ENCODE results near the gene CCDC185. TPM values are rescaled to one million over a fixed set of nuclear protein-coding genes. Genes with fewer than 3 reads are reported as not detected.
"Not testable (repeated sequence)": the region's sequence is repeated elsewhere in the genome, so short reads cannot be mapped to it uniquely, and the experiment has no call there.

Gene CCDC185
- total RNA-seq, 1 donor from 2014 or later = not detected

DNA sequence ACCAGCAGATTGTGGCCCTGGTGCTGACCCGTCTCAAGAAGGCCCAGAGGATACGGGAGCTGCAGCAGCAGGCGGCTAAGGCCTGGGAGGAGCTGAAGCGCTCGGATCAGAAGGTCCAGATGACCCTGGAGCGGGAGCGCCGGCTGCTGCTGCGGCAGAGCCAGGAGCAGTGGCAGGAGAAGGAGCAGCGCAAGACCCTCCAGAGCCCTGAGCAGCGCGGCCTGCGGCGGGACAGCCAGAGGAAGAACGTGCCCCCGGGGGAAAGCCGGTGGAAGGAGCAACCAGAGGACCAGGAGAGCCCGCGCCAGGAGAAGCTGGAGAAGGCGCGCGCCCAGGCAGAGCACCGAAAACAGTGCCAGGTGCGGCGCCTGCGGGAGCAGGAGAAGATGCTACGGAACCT is 1.0 kb downstream of the CCDC185 start:
- no peak for DNase-seq (ENCODE audit: low read depth in 2 of 2)

DNA sequence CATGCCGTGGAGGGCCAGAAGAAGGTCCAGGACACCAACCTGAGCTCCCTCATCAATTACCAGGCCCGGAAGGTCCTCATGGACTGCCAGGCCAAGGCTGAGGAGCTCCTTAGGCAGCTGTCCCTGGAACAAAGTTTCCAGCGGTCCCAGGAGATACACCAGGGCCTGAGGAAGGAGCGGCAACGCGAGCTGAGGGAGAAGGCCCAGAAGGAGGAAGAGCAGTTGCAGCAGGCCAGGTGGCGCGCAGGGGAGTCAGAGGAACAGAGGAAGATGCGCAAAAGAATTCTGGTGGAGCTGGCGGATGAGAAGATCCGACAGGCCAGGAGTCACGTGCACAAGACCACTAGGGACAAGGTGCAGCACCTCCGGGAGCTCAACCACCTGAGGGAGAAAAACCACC is 1.5 kb downstream of the CCDC185 start:
- no peak for DNase-seq (ENCODE audit: low read depth in 2 of 2)

DNA sequence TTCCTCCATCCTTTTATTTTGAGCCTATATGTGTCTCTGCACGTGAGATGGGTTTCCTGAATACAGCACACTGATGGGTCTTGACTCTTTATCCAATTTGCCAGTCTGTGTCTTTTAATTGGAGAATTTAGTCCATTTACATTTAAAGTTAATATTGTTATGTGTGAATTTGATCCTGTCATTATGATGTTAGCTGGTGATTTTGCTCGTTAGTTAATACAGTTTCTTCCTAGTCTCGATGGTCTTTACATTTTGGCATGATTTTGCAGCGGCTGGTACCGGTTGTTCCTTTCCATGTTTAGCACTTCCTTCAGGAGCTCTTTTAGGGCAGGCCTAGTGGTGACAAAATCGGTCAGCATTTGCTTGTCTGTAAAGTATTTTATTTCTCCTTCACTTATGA is 6.2 kb downstream of the CCDC185 start:
- not testable (repeated sequence) for DNase-seq (ENCODE audit: low read depth in 2 of 2)

DNA sequence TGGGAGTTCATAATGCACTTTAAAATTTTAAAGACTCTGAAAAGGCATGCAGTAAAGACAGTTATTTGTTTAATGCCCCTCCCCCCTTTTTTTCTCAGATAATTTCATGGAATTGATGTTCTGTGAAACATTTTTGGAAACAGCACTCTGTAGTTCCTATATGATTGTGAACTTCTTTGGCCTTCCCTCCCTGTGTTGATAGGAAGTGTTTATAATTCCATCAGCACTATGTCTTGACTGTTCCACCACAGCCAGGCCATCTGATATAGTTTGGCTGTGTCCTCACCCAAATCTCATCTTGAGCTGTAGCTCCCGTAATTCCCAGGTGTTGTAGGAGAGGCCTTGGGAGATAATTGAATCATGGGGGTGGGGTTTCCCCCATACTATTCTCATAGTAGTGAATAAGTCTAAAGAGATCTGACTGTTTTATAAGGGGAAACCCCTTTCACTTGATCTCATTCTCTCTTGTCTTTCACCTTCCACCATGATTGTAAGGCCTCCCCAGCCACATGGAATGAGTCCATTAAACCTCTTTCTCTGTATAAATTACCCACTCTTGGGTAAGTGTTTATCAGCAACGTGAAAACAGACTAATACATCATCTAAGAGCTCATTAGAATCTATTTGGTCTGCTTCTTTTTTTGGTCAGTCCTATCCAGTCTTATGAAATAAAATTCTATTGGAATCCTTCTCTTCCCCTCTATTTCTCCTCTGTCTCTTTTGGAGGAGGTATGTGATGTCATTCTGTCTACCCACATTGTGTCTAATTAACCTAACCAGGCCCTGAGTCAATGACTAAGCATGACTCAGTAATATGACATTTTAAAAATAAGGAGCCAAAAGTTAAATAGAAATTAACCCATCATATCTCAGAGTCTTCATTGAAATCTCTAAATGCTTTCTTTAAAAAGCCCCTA is 8.9 kb downstream of the CCDC185 start:
- no peak for DNase-seq (ENCODE audit: low read depth in 2 of 2)

DNA sequence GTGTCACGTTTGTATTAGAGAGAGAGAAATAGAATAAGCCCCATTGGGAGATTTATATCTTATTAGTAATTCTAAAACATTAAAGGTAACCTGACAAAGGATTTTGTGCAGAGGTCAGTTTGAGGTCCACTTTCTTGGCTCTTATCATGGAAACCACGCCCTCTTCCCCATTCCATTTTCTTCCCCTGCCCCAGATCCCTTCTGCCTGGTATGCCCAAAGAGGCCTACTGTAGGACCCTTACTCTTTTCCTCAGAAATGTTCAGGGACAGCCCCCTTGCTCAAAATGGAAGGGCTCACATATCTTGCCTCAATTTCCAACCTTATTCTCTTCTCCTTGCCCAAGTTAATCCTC is 9.6 kb downstream of the CCDC185 start:
- no peak for DNase-seq (ENCODE audit: low read depth in 2 of 2)

DNA sequence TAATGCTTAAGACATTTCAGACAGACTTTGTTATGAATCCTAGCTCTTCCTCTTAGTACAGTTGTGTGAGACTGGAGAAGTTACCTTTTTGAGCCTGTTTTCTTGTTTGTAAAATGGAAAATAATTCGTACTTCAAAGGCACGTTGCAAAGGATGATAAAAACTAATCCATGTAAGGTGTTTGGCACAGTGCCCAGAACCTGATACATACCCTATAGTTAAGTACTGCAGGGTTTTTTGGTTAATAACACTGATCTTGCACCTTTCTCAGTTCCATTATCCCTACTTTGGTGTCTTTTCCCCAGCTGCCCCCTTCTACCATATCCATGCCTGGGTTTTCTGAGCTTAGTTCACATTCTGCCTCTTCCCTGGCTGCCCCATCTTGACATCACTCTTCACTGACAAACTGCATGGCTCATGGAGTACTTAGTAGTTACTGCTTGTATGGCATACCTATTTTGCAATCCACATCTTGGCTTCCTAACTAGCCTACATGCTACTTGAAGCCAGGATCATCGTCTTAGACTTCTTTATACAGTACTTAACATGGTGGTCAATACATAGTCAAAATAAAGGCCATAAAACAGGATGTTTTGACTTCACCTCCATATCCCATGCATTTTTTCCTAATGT is 10.1 kb downstream of the CCDC185 start:
- DNase-seq (ENCODE audit: low read depth in 2 of 2) = no peak

DNA sequence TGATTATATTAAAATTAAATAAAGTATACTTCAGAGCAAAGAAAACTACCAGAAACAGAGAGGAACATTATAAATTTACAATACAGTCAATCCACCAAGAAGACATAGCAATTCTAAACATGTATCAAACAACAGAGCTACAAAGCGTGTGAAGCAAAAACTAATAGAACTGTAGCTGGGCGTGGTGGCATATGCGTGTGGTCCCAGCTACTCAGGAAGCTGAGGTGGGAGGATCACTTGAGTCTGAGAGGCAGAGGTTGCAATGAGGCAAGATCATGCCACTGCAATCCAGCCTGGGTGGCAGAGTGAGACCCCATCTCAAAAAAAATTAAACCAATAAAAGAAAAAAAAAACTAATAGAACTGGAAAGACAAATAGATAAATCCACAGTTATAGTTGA is 12.3 kb downstream of the CCDC185 start:
- DNase-seq (ENCODE audit: low read depth in 2 of 2) = no peak

DNA sequence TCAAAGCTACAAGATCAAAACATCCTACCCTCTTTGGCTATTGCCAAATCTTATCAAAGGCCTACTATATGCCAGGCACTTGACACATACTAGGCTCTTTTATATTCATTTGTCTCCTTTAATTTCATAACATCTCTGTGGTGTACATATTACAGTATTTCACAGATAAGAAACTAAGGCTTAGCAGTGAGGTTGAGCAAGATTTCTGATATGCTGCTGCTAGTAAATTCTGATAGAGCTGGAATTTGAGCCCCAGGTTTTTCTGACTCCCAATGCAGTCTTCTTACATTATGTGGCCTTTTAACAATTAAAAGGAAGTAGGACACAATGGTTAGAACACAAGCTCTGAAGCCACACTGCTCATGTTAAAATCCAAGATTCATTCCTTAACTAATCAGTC is 16.8 kb downstream of the CCDC185 start:
- no peak for DNase-seq (ENCODE audit: low read depth in 2 of 2)

DNA sequence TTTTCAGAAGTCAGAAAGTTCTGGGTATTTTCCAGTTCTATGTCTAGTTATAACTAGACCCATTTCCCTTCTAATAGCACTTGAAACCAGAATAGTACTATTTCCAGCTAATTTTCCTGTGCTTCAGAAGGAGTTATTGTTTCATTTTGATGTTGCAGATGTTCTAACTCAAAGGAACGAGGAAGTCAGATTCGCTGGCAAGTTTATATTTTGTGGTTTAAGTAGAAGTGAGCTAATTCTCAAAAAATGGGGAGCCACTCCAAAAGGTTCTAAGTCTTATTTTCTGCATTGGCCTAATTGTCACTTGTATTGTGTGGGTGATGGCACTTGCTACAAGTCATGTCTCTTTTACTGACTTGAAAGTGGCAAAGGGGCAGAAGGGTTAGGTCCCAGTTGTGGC is 18.1 kb downstream of the CCDC185 start:
- no peak for DNase-seq (ENCODE audit: low read depth in 2 of 2)

DNA sequence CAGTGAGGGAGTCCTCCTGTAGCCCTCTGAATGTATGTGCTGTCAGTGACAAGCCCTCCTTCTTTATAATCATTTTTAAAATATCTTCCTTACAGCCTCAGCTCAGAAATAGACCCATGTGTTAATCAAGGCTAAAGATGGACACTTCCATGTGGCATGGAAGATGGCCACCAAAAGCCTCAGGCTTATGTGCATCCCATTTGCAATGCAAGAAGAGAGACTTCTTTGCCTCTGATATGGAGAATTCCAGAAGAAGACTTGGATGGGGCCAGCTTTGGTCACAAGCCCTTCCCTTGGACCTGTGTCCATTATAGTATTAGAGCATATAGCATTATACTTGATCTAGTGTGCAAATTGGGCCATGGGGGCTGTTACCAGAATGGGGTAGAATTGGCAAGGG is 18.5 kb downstream of the CCDC185 start:
- no peak for DNase-seq (ENCODE audit: low read depth in 2 of 2)

DNA sequence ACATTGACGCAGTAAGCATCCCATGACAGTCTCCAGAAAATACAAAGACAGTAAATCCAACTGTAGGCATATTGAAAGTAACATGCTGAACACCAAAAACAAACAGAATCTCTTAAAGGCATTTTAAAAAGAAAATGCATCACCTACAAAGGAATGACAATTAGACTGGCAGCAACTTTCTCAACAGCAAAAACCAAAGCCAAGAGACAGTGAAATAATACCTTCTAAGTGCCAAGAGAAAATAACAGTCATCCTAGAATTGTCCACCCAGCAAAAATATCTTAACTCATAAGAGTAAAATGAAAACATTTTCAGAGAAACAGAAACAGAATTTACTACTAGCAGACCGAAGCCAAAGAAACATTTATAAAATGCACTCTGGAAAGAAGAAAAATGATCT is 20.0 kb downstream of the CCDC185 start:
- no peak for DNase-seq (ENCODE audit: low read depth in 2 of 2)

DNA sequence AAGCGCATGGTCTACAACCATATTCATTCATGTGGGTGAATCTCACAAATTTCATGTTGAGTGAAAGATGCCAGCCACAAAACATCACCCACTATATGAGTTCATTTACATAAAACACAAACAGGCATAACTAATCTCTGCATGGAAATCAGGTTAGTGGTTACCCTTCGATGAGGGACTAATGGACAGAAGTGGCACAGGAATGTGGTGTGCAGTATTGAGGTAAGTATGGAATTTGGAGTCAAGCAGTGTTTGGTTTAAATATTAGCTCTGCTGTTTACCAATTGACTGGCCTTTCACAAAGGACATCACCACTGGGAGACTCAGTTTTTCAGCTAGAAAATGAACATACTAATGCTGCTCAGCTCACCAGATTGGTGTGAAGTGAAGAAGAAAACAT is 24.2 kb downstream of the CCDC185 start:
- no peak for DNase-seq (ENCODE audit: low read depth in 2 of 2)

DNA sequence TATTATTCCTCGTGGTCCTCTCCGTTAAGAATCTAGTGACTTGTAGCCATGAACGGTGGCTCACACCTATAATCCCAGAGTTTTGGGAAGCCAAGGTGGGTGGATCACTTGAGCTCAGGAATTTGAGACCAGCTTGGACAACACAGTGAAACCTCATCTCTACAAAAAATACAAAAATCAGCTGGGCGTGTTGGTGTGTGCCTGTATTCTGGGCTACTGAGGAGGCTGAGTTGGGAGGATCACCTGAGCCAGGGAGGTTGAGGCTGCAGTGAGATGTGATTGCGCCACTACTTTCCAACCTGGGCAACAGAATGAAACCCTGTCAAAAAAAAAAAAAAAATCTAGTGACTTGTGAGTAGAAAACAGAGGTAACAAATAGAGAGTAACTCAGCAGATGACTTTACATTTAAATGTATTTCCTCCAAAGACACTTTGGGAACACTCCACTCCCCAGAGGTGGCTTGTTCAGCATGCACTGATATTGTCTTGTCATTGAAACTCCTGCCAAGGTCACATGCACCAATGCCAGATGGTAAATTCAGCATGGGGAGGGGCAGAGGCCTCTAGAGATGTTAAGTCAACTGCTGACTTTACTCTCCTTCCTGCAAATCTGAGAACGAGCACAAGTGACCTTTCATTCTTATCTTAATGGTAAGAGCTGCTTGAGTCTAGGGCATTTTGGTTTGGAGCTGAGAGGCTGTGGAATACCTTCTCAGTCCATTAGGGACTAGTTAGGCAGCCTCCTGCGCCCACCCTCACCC is 24.9 kb downstream of the CCDC185 start:
- no peak for DNase-seq (ENCODE audit: low read depth in 2 of 2)

DNA sequence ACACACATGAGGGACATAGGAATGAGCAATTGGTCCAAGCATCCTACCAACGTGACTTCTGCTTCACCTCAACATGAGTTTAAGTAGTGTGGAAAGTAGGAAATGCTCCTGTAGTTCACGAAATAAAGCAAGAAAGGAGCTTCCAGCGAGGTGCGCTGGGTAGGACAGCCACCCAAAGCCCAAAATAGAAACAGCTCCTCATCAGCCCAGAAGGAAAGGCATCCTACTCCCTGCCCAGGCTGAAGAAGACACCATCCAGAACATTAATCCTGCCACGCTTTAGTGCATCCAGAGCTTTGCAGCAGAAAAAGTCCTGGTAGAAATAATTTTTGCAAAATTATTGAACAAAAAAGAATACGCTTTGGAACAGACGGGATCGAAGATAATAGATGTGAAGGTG is 25.9 kb downstream of the CCDC185 start:
- no peak for DNase-seq (ENCODE audit: low read depth in 2 of 2)

DNA sequence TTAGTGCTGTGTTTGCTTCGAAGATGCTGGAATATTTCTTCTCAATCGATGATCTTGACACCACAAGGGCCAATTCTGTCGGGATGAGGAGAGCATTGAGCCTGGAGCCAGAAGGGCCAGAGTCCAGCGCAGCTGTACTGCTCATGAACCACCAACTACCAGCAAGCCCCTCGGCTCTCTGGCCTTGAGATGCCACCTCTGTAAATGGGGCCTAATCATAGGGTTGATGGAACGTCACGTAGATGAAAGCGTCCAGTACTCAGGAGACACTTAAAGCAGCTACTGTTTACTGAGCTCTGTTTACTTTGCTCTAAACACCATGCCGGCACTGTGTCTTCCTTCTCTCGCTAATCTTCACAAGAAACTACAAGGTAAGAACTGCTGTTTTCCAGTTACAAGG is 26.3 kb downstream of the CCDC185 start:
- DNase-seq (ENCODE audit: low read depth in 2 of 2) = no peak

DNA sequence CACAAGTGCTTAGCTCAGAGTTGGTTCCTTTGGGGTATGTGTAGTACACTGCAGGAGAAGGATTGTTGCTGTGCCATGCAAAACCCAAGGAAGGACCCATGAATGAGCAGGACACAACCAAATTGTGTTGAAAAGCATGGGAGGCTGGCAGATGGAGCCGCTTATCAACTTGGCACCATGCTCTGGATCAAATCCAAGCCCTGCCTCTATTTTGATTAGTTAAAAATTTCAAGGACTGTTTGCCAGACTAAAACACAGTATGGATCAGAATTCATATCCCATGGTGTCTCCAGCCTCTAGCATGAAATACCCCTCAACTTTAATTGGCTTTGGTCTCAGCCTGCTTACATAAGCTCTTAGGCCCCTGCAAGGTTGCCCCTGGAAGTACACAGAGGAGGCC is 27.8 kb downstream of the CCDC185 start:
- DNase-seq (ENCODE audit: low read depth in 2 of 2) = no peak

DNA sequence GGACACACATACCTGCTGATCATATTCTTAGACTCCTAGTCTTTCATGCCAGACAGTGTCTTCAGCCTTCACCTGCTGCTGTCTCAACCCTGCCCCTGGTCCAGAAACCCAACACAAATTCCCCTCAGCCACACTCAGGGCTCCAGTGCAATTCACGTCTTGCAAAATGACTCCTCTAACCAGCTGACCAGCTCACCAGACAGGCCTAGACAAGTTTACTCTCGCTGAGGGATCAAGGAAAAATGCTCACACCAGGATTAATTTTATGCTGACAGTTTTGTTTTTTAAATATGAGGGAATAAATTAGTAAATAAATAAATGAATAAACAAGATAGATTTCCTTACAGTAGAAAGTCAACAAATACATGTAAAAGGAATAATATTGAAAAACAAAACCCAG is 28.5 kb downstream of the CCDC185 start:
- DNase-seq (ENCODE audit: low read depth in 2 of 2) = no peak

DNA sequence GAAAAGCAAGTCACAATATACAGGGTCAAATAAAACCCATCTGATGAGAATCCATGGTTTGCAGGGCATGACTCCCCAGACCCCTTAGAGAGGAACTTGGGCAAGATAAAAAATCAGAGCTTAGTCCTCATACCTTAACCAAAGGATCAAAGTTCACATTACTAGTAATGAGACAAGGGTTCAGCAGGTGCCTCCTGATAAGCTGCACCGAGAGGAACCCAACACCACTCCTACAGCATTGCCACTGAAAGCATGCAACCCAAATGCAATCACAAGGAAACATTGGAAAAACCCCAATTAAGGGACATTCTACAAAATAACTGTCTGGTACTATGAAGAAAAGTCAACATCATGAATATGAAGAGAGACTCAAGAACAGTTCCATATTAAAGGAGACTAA is 29.7 kb downstream of the CCDC185 start:
- DNase-seq (ENCODE audit: low read depth in 2 of 2) = no peak

DNA sequence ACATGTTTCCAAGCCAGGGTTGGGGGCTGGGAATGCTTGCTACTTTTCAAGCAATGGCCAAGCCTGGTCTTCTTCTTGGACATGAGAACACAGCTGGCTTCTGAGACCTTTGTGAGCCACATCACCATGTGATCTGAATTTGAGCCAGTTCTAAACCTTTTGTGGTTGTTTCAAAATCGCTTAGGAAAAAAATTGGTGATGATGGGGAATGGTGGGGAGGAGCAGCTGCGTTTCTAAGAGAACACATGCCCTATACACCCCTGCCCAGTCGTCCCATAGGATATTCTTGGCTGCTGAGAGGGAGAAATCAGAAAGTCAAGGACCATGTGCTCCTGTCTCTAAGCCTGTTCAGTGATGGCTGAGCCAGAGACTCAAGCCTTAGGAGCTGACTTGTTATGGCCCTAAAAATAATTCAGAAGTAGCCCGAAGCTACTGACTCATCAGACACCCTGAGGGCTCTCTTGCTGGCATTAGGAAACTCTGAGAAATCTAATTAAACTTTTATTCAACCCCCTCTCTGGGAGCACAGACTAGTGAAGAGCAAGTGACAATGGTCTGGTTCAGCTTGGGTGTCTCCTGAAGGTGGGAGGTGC is 30.5 kb downstream of the CCDC185 start:
- no peak for DNase-seq (ENCODE audit: low read depth in 2 of 2)

DNA sequence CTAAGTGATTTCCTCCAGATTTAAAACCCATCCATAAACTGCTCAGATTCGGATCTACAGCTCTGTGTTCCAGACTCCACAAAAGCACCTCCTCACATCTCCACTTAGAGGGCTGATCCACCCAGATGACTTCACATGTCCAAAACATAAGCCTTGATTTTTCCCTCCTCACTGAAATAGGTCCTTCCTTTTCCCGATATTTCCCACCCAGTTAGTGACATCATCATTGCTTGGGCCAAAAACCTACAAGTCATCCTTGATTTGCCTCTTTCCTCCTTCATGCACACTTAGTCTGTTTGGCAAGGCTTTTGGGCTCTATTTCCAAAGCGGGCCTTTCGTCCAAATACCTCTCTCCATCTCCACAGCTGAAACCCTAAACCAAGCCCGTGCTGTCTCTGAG is 32.3 kb downstream of the CCDC185 start:
- no peak for DNase-seq (ENCODE audit: low read depth in 2 of 2)

DNA sequence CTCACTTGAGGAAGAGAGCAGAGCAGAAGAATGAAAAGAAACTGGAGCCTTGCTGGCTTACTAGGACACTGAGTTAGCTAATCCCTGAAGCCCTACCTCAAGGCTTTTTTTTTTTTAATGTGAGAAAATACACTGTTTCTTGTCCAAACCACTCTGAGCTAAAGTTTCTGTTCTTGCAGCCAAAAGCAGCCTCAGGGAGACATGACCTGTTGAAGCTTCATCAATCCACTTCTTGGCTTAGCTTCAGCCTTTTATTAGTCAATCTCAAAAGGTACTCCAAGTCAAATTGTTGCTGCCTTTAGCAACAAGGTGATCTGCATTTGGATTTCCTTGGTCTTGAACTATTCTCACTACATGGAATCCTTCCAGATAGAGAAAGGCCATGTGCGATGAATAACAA is 33.7 kb downstream of the CCDC185 start:
- DNase-seq (ENCODE audit: low read depth in 2 of 2) = no peak

DNA sequence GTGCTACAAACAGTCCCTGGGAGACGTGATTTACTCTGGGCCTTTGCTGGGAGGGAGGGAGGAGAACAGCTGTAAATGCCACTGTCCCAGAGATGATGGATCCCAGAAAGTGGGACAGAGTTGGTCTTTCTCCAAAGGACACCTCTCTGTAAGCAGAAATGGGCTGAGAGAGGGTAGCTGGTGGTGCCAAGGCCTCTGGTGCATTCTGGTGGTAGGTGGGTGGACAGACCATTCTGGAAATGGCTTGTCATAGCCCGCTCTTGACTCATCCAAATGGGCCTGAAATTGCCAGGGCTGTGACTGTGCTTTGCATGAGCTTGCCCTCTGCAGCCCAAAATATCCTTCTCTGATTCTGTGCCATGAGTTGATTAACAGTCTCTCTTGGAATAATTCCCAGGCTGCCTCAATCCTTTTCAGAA is 36.1 kb downstream of the CCDC185 start:
- no peak for DNase-seq (ENCODE audit: low read depth in 2 of 2)
